SH-SY5Y (cell line): Measurements from ENCODE around the gene SUV39H1.

Experiments
- GATA2 ChIP-seq: IDR thresholded peaks from 2 replicates; pipeline ENCODE4 v1.6.1; 2011; ENCODE audit warnings: mild to moderate bottlenecking, low read depth, low read length
- GATA3 ChIP-seq: IDR thresholded peaks from 2 replicates; pipeline ENCODE4 v1.6.1; 2011; ENCODE audit warnings: low read depth, mild to moderate bottlenecking, low read length, moderate library complexity

DNA sequence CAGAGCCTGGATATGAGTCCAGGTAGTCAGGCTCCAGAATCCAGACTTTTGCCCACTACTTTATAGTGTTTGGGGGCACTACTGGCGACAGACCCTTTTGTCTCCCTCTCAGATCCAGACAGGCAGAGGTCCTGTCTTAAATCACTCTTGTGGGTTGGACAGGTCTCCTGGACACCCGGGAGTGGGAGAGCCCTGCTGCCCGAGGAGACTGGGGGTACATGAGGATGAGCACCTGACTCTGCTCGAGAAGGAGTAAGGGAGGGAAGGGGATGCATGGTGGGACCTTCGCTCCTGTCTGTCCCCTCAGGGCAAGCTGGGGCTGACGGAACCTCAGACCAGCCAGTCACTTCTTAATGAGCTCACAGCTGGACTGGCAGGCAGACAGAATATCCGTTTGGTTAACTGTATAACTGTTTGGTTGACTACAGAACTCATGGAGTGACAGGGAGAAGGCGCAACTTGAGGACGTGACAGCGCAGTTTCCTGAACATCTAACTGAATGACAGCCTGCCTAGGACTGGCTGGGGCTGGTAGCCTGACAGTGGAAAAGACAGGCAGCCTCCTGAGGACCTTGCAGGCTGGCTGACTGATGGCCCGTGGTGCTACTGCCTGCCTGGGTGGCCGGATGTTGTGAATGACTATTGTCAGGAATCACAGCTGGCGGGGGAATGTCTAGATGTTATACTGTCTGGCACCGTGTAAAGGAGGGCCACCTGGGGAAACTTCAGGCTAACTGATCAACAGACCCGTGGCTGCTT, 1.6 kb upstream of the SUV39H1 start:
- TF ChIP-seq GATA2 (no peak), GATA3 (no peak)
